ENCODE measurements around the gene ASPDH. TPM values are rescaled to one million over a fixed set of nuclear protein-coding genes. Genes with fewer than 3 reads are reported as not detected.

The ASPDH gene
- total and polyA plus RNA-seq, 2 experiments from 2014 or later: not detected

GRCh38 chr19:50558449-50558848 is 44.7 kb upstream of the ASPDH start:
- H3K4me2 ChIP-seq (ENCODE audit: unreplicated experiment): no peak overlapping the region
- H3K4me1 ChIP-seq (ENCODE audit: insufficient read depth): no peaks in the 10 kb centered on the region
- no peaks in the 10 kb centered on the region for H3K9me2 ChIP-seq (ENCODE audit: insufficient read depth)
- no peak for DNase-seq
- H2AFZ ChIP-seq: no peak overlapping the region
- TF ChIP-seq EZH2phosphoT487 (IDR thresholded peaks at IDR 0.05; ENCODE audit: insufficient read depth, low read depth): no peak
- TF ChIP-seq EZH2 (IDR thresholded peaks at IDR 0.05; ENCODE audit: insufficient read depth, poor library complexity, severe bottlenecking): no peak
- 75 to 80% methylated on average over 13 of the region's 13 CpGs for WGBS, 2 experiments (ENCODE audit: low coverage in 1 of 2, low lambda C conversion rate in 2 of 2, missing lambda C conversion rate in 2 of 2)
- no peak overlapping the region for H3K27ac ChIP-seq
- H3K4me3 ChIP-seq: no peak overlapping the region
- no peaks in the 10 kb centered on the region for H3K9me3 ChIP-seq (ENCODE audit: low read depth)
- in situ Hi-C loops (cut with MboI): no loop called here
- H3K9ac ChIP-seq: no peak overlapping the region
- H4K20me1 ChIP-seq (ENCODE audit: insufficient read depth): no peaks in the 10 kb centered on the region
- peaks cover 23% of the 10 kb centered on the region for H3K27me3 ChIP-seq (replicated peaks; ENCODE audit: insufficient read depth)
- no peaks in the 10 kb centered on the region for H3K79me2 ChIP-seq (ENCODE audit: insufficient read depth)
- no peaks in the 10 kb centered on the region for H3F3A ChIP-seq (ENCODE audit: insufficient read depth)
- H3K36me3 ChIP-seq (ENCODE audit: low read depth): no peaks in the 10 kb centered on the region

GRCh38 chr19:50558039-50558438 is 44.3 kb upstream of the ASPDH start:
- in situ Hi-C loops (cut with MboI): no loop called here
- no peak for TF ChIP-seq EZH2phosphoT487 (IDR thresholded peaks at IDR 0.05; ENCODE audit: insufficient read depth, low read depth)
- no peak for TF ChIP-seq EZH2 (IDR thresholded peaks at IDR 0.05; ENCODE audit: insufficient read depth, poor library complexity, severe bottlenecking)
- no peaks in the 10 kb centered on the region for H3K79me2 ChIP-seq (ENCODE audit: insufficient read depth)
- H3K4me2 ChIP-seq (ENCODE audit: unreplicated experiment): no peak overlapping the region
- no peaks in the 10 kb centered on the region for H3K4me1 ChIP-seq (ENCODE audit: insufficient read depth)
- H3F3A ChIP-seq (ENCODE audit: insufficient read depth): no peaks in the 10 kb centered on the region
- no peak overlapping the region for H2AFZ ChIP-seq
- H3K36me3 ChIP-seq (ENCODE audit: low read depth): no peaks in the 10 kb centered on the region
- 48% methylated on average over 4 of the region's 4 CpGs for WGBS, 2 experiments (ENCODE audit: low coverage in 1 of 2, low lambda C conversion rate in 2 of 2, missing lambda C conversion rate in 2 of 2)
- H4K20me1 ChIP-seq (ENCODE audit: insufficient read depth): no peaks in the 10 kb centered on the region
- H3K27ac ChIP-seq: no peak overlapping the region
- H3K27me3 ChIP-seq (replicated peaks; ENCODE audit: insufficient read depth): peaks cover 21% of the 10 kb centered on the region
- H3K9ac ChIP-seq: no peak overlapping the region
- H3K4me3 ChIP-seq: no peak overlapping the region
- no peak for DNase-seq
- H3K9me3 ChIP-seq (ENCODE audit: low read depth): no peaks in the 10 kb centered on the region
- no peaks in the 10 kb centered on the region for H3K9me2 ChIP-seq (ENCODE audit: insufficient read depth)

DNA sequence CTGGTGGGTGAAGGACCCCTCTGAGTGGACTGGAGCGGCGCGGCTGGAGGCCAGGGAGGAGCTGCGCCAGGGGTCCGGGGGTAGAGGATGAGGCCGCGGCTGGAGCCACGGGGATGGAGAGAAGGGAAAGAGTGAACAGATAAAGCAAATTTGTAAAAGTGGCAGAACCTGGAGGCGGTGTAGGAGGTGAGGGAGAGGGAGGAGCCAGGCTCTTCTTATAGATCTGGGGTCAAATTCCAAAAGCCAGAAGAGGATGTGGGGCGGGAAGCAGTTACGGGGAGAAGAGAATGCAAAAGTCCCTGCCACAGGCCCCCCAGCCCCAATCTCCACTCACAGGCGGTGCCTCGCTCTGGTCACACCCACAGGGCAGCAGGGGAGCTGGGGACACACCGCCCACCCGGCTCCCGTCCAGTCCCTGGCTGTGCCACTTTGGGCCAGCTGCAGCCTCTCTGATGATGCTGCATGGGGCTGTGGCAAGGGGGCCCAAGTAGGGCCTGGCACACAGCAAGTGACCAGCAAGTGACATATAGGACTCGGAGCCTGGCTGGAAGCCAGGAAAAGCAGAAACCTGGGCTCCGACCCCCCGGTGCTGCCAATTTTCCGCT is 43.4 kb upstream of the ASPDH start:
- DNase-seq: no peak
- no peaks in the 10 kb centered on the region for H4K20me1 ChIP-seq (ENCODE audit: insufficient read depth)
- H3F3A ChIP-seq (ENCODE audit: insufficient read depth): no peaks in the 10 kb centered on the region
- no peaks in the 10 kb centered on the region for H3K79me2 ChIP-seq (ENCODE audit: insufficient read depth)
- H3K9ac ChIP-seq: no peak overlapping the region
- H3K4me2 ChIP-seq (ENCODE audit: unreplicated experiment): no peak overlapping the region
- no peaks in the 10 kb centered on the region for H3K9me3 ChIP-seq (ENCODE audit: low read depth)
- WGBS, 2 experiments (ENCODE audit: low coverage in 1 of 2, low lambda C conversion rate in 2 of 2, missing lambda C conversion rate in 2 of 2): 13% methylated on average over 20 of the region's 20 CpGs
- in situ Hi-C loops (cut with MboI): no loop called here
- H3K4me1 ChIP-seq (ENCODE audit: insufficient read depth): no peaks in the 10 kb centered on the region
- H3K9me2 ChIP-seq (ENCODE audit: insufficient read depth): no peaks in the 10 kb centered on the region
- no peaks in the 10 kb centered on the region for H3K36me3 ChIP-seq (ENCODE audit: low read depth)
- no peak overlapping the region for H2AFZ ChIP-seq
- no peak overlapping the region for H3K27ac ChIP-seq
- H3K4me3 ChIP-seq: no peak overlapping the region
- peaks cover 19% of the 10 kb centered on the region for H3K27me3 ChIP-seq (replicated peaks; ENCODE audit: insufficient read depth)
- TF ChIP-seq EZH2 (IDR thresholded peaks at IDR 0.05; ENCODE audit: insufficient read depth, poor library complexity, severe bottlenecking): no peak
- no peak for TF ChIP-seq EZH2phosphoT487 (IDR thresholded peaks at IDR 0.05; ENCODE audit: insufficient read depth, low read depth)

DNA sequence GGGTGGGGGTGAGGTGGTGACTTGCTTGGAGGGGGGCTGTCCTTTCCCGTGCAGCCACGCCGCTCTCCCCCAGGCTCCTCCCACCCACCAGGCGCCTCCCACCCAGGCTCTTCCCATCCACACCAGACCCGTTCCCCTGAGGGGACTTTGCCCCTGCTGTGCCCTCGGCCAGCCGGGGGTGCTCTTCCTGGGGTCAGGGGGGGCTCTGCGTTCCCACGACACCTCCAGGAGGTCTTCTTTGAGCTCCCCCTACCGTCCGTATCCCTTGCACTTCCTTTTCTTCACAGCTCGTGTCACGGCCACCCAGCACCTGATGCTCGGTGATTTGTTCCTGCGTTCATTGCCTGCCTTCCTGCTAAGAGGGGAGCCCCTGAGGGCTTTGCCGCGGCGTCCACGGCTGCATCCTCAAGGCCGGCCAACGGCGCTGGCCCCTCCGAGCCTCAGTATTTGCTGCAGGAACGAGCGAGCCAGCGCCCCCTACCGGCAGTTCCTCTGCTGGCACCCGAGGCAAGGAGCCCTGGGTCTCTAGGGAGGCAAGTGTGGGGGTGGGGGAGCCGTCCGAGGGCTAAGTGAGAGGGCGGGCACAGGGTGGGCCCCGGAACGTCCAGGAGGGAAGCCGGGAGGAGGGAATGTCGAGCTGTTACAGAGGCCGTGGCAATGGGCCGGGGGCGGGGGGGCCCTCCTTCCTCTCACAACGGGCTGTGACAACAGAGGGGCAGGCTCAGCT is 42.7 kb upstream of the ASPDH start:
- no peaks in the 10 kb centered on the region for H3K4me1 ChIP-seq (ENCODE audit: insufficient read depth)
- no peaks in the 10 kb centered on the region for H4K20me1 ChIP-seq (ENCODE audit: insufficient read depth)
- H3K9ac ChIP-seq: no peak overlapping the region
- in situ Hi-C loops (cut with MboI): no loop called here
- DNase-seq: peak; percentile 72
- no peak for TF ChIP-seq EZH2 (IDR thresholded peaks at IDR 0.05; ENCODE audit: insufficient read depth, poor library complexity, severe bottlenecking)
- no peaks in the 10 kb centered on the region for H3K36me3 ChIP-seq (ENCODE audit: low read depth)
- no peaks in the 10 kb centered on the region for H3K79me2 ChIP-seq (ENCODE audit: insufficient read depth)
- peak overlapping the region; percentile 86 for H3K4me2 ChIP-seq (ENCODE audit: unreplicated experiment)
- peaks cover 23% of the 10 kb centered on the region for H3K27me3 ChIP-seq (replicated peaks; ENCODE audit: insufficient read depth)
- H3K9me2 ChIP-seq (ENCODE audit: insufficient read depth): no peaks in the 10 kb centered on the region
- no peaks in the 10 kb centered on the region for H3F3A ChIP-seq (ENCODE audit: insufficient read depth)
- no peak overlapping the region for H3K27ac ChIP-seq
- H3K9me3 ChIP-seq (ENCODE audit: low read depth): no peaks in the 10 kb centered on the region
- peak overlapping the region; percentile 72 for H3K4me3 ChIP-seq
- H2AFZ ChIP-seq: peak overlapping the region; percentile 94
- 0 to 1% methylated on average over 26 to 39 of the region's 39 CpGs for WGBS, 2 experiments (ENCODE audit: low coverage in 1 of 2, low lambda C conversion rate in 2 of 2, missing lambda C conversion rate in 2 of 2)

All from GM23248 (cell line).